Measurements from ENCODE around the gene NOM1.
A peak's percentile ranks its signal among the peaks of the same experiment; 100 is the strongest.
"Not testable (repeated sequence)": the region's sequence is repeated elsewhere in the genome, so short reads cannot be mapped to it uniquely, and the experiment has no call there.

NOM1 gene, protein sequence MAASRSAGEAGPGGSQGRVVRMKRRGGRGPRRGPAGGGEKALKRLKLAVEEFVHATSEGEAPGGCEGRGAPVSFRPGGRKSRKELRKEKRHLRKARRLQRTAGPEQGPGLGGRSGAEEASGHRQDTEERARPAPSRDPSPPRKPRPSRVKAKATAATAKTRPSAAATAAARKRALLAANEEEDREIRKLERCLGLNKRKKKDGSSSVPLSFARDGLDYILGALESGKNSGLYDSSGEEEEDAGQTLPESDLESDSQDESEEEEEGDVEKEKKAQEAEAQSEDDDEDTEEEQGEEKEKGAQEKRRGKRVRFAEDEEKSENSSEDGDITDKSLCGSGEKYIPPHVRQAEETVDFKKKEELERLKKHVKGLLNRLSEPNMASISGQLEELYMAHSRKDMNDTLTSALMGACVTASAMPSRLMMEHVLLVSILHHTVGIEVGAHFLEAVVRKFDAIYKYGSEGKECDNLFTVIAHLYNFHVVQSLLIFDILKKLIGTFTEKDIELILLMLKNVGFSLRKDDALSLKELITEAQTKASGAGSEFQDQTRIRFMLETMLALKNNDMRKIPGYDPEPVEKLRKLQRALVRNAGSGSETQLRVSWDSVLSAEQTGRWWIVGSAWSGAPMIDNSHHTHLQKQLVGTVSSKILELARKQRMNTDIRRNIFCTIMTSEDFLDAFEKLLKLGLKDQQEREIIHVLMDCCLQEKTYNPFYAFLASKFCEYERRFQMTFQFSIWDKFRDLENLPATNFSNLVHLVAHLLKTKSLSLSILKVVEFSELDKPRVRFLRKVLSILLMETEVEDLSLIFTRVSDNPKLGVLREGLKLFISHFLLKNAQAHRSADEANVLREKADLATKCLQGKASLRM

DNA sequence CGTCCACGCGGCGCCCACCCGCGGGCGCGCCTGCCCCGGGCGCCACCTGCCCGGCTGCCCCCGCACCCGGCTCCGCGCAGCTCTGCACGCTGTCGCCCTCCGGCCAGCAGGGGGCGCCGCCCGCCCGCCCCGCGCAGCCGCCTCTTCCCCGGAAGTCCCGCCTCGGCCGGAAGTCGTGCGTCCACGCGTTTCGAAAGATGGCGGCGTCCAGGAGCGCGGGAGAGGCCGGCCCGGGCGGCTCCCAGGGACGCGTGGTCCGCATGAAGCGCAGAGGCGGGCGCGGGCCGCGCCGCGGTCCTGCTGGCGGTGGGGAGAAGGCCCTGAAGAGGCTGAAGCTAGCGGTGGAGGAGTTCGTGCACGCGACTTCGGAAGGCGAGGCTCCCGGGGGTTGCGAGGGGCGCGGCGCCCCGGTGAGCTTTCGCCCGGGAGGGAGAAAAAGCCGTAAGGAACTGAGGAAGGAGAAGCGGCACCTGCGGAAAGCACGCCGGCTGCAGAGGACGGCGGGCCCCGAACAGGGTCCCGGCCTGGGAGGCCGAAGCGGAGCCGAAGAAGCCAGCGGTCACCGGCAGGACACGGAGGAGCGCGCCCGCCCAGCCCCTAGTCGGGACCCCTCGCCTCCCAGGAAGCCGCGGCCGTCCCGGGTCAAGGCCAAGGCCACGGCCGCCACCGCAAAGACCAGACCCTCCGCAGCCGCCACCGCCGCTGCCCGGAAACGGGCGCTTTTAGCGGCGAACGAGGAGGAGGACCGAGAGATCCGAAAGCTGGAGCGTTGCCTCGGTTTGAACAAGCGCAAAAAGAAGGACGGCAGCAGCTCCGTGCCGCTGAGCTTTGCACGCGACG is at the start of gene NOM1:
Gene NOM1 (plus strand): TSS at position 172 of the 840 bp plus-strand sequence. CDS start 26 bp downstream, at position 198.
- peak within 1 kb of the TSS; percentile 90 to 98 for H3K4me3 ChIP-seq (replicated peaks in 1 of 2; ENCODE audit: low read depth in 2 of 2, low read length in 2 of 2)
- TF ChIP-seq, protein P1, sequence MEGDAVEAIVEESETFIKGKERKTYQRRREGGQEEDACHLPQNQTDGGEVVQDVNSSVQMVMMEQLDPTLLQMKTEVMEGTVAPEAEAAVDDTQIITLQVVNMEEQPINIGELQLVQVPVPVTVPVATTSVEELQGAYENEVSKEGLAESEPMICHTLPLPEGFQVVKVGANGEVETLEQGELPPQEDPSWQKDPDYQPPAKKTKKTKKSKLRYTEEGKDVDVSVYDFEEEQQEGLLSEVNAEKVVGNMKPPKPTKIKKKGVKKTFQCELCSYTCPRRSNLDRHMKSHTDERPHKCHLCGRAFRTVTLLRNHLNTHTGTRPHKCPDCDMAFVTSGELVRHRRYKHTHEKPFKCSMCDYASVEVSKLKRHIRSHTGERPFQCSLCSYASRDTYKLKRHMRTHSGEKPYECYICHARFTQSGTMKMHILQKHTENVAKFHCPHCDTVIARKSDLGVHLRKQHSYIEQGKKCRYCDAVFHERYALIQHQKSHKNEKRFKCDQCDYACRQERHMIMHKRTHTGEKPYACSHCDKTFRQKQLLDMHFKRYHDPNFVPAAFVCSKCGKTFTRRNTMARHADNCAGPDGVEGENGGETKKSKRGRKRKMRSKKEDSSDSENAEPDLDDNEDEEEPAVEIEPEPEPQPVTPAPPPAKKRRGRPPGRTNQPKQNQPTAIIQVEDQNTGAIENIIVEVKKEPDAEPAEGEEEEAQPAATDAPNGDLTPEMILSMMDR (IDR thresholded peaks at IDR 0.05; ENCODE audit: low read depth, low read length), result peak; percentile 12
- peak; percentile 84 to 87 for DNase-seq (ENCODE audit: low read depth in 2 of 2)

DNA sequence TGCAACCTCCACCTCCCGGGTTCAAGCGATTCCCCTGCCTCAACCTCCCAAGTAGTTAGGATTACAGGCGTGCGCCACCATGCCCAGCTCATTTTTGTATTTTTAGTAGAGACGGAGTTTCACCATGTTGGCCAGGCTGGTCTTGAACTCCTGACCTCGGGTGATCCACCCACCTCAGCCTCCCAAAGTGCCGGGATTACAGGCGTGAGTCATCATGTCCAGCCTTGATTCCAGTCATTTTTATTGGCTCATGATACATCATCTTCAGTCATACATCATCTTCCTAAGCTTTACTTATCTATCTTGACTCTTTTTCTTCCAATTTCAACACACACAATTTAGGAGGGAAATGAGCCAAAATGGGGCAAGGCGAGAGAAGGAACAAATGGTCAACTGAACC is 49.4 kb upstream of the NOM1 start:
- not testable (repeated sequence) for H3K4me3 ChIP-seq (replicated peaks in 1 of 2; ENCODE audit: low read depth in 2 of 2, low read length in 2 of 2)
- DNase-seq (ENCODE audit: low read depth in 2 of 2), result peak in 1 of 2 donors; percentile 49

DNA sequence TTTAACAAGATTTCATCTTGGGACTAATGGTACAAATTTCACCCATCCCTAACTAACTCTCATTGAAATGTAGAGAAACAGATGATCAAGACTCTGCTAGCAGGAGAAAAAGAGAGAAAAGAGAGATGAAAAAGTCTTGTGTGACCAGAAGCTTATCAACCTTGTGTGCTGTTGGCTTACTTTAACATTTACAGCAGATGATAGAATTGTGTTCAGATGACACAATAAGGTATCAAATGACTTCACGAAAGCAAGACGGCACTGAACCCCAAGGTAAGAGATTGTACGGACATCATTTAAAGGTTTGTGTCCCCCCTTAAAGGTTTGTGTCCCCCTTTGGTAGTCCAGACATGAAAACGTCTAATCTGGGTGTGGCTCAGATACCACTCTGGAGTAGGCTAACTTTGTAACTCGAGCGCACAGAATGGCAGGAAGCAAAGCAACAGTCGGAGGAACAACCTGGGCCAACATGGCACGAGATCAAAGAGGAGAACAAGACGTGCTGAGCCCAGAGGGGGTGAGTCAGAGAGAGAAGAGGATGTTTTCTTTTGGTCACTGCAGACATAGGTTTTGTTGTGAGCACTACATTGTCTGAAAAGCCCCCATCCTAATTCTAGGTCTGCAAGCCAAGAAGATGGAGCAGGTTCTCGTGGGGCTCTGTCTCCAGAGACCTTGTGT is 46.1 kb upstream of the NOM1 start:
- no peak overlapping the region for H3K4me3 ChIP-seq (replicated peaks in 1 of 2; ENCODE audit: low read depth in 2 of 2, low read length in 2 of 2)
- TF ChIP-seq, protein P1 (IDR thresholded peaks at IDR 0.05; ENCODE audit: low read depth, low read length), result no peak
- peak; percentile 60 to 91 for DNase-seq (ENCODE audit: low read depth in 2 of 2)

DNA sequence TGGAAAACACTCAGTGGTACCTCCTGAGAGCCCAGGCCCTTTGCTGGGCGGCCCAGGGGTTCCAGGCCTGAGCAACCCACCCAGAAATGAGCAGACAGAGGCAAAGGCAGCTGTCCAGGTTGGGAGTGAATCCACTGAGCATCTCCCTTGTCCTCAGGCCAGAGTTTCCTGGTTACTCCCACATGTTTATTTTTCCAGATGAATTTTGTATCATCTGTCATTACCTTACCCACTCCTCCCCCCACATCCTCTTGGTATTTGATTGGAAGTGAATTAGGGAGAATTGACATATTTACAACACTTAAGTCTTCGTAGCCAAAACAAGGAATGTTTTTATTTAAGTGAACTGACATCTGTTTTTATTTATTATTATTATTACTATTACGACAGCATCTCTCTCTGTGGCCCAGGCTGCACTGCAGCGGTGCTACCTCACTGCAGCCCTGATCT is 43.3 kb upstream of the NOM1 start:
- DNase-seq (ENCODE audit: low read depth in 2 of 2), result no peak
- H3K4me3 ChIP-seq (replicated peaks in 1 of 2; ENCODE audit: low read depth in 2 of 2, low read length in 2 of 2), result no peak overlapping the region
- TF ChIP-seq, protein P1 (IDR thresholded peaks at IDR 0.05; ENCODE audit: low read depth, low read length), result no peak

DNA sequence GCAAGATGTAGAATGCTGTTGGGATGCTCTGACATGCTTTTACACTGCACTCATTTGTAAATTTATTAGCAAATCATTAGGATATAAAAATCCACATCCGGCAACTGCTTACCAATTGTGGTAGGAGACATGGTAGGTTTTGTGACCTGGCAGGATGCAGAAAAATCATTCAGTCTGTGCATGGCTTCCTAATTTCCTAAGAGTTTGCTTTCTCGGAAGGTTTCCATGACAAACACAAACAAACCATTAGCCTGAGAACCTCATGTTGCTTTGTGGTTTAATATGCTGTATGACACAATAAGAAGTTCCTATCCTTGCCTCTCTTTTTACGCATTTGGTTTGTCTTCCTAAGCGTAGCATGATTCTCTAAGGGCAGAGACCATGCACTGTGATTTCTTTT is 41.9 kb upstream of the NOM1 start:
- H3K4me3 ChIP-seq (replicated peaks in 1 of 2; ENCODE audit: low read depth in 2 of 2, low read length in 2 of 2), result no peak overlapping the region
- DNase-seq (ENCODE audit: low read depth in 2 of 2), result peak; percentile 47 to 56
- TF ChIP-seq, protein P1 (IDR thresholded peaks at IDR 0.05; ENCODE audit: low read depth, low read length), result no peak

DNA sequence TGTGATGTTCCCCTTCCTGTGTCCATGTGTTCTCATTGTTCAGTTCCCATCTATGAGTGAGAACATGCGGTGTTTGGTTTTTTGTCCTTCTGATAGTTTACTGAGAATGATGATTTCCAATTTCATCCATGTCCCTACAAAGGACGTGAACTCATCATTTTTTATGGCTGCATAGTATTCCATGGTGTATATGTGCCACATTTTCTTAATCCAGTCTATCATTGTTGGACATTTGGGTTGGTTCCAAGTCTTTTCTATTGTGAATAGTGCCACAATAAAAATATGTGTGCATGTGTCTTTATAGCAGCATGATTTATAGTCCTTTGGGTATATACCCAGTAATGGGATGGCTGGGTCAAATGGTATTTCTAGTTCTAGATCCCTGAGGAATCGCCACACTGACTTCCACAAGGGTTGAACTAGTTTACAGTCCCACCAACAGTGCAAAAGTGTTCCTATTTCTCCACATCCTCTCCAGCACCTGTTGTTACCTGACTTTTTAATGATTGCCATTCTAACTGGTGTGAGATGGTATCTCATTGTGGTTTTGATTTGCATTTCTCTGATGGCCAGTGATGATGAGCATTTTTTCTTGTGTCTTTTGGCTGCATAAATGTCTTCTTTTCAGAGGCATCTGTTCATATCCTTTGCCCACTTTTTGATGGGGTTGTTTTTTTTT is 39.8 kb upstream of the NOM1 start:
- not testable (repeated sequence) for H3K4me3 ChIP-seq (replicated peaks in 1 of 2; ENCODE audit: low read depth in 2 of 2, low read length in 2 of 2); DNase-seq (ENCODE audit: low read depth in 2 of 2)
